ENCODE results near the gene ZCCHC13.
"Not testable (repeated sequence)": the region's sequence is repeated elsewhere in the genome, so short reads cannot be mapped to it uniquely, and the experiment has no call there.

The ZCCHC13 gene

DNA sequence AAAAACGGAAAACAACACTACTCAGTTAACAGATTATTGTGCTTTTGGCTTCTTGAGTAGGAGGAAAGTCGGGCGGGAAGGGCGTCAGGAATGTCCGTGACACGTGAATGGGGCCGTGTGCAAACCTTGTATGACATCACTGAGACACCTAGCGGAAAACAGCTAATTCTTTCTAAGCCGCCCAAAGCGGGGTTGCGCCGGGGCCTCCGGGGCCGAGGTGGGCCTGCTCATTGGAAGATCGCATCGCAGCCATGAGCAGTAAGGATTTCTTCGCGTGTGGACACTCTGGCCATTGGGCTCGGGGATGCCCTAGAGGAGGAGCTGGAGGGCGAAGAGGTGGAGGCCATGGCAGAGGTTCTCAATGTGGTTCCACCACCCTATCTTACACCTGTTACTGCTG is at the start of gene ZCCHC13:
Gene ZCCHC13 (plus strand): TSS at position 165 of the 400 bp plus-strand sequence. CDS start 87 bp downstream, at position 252.
- CTCF ChIA-PET: no interaction called here

DNA sequence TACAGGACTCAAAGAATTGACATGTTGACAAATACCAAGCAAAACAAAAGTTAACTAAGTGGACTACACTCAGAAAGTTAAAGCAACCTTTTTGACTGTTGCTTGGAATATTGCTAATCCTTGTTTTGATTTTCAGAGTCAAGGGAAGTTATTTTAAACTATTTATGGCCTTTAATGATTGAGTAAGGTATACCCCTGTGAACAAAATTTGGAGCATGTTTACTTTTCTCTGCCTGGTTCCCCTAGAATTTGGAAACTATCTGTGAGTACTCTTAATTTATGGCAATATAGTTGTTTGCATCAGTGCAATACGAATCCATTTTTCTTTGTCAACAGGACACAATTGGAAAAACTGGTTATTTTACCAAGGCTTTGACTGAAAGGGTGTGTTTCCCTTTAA is 45.9 kb upstream of the ZCCHC13 start:
- DNase-seq (ENCODE audit: low spot score); H3K27ac ChIP-seq; POLR2A ChIA-PET (ENCODE audit: low non-redundant PET): not testable (repeated sequence)
- CTCF ChIA-PET: interaction anchor here (0.5 kb wide), 1 partner anchor 357 kb away, joined by 3 read pairs; no protein-coding TSS in a partner anchor

More for the DNA sequence above, at the start of gene ZCCHC13:
- DNase-seq (ENCODE audit: low spot score): no peak
- POLR2A ChIA-PET (ENCODE audit: low non-redundant PET): no interaction called here
- H3K27ac ChIP-seq: no peak within 1 kb of the TSS
- TF ChIP-seq, protein P1, sequence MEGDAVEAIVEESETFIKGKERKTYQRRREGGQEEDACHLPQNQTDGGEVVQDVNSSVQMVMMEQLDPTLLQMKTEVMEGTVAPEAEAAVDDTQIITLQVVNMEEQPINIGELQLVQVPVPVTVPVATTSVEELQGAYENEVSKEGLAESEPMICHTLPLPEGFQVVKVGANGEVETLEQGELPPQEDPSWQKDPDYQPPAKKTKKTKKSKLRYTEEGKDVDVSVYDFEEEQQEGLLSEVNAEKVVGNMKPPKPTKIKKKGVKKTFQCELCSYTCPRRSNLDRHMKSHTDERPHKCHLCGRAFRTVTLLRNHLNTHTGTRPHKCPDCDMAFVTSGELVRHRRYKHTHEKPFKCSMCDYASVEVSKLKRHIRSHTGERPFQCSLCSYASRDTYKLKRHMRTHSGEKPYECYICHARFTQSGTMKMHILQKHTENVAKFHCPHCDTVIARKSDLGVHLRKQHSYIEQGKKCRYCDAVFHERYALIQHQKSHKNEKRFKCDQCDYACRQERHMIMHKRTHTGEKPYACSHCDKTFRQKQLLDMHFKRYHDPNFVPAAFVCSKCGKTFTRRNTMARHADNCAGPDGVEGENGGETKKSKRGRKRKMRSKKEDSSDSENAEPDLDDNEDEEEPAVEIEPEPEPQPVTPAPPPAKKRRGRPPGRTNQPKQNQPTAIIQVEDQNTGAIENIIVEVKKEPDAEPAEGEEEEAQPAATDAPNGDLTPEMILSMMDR (conservative IDR thresholded peaks at IDR 0.05; ENCODE audit: low read depth): no peak

DNA sequence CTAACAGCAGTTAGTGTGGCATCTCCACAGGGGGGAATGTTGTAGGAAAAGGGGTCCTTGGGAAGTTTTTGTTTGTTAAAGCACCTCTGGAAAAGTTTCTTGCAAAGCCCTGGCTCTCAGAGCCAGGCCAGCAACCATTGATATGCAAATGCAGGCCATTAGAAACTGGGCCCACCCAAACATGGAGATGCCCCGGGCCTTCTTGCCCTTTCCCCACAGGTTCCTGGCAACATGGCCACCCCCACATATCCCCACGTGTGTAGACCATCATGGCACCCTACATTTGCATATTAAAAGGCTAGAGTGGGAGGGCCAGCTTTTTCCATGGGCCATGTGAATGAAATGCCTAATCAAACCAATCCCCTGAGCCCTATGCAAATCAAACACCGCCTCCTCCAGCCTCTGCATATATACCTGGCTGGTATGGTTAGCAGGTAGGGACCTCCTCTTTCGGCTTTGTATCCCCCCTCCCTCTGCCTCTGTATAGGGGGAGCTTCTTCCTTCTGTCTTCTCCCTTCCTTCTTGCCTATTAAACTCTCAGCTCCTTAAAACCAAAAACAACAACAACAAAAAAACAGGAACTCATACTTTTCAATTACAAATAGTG is 44.0 kb upstream of the ZCCHC13 start:
- no peak overlapping the region for H3K27ac ChIP-seq
- TF ChIP-seq, protein P1 (conservative IDR thresholded peaks at IDR 0.05; ENCODE audit: low read depth): no peak
- ChIA-PET CTCF (no interaction called here), POLR2A (ENCODE audit: low non-redundant PET) (no interaction called here)
- DNase-seq (ENCODE audit: low spot score): no peak

DNA sequence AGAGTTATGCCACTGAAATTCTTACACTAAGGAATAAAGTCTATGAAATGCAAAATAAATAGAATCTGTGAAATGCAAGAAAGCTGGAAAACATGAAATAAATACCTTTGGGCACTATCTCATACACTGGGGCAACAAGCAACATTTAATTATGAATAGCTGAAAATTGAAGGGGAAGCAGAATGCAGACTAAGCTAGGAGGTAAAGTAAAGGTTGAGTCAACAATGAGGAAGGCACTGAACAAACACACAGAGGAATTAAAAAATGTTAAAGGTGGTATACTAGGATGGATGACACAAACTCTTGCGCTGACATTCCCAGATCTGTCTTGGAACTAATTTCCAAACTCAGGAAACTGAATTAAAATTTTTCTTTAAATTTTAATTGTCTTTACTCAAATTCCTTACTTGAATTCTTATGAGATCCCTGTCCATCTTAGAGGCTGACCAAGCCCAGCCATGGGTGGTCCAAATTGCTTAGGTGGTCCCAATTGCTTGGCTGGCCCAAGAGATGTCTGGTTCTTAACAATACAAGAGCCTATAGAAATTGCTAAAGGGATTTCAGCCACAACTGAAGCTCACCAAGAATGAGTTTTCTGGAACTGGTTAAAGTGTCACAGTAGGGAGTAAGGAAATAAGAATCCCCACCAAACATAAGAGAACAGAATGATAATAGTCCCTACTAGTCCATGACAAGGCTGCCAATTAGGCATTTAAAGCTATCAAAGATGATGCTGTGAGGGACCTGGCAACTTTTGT is 41.3 kb upstream of the ZCCHC13 start:
- DNase-seq (ENCODE audit: low spot score): no peak
- ChIA-PET CTCF (interaction anchor here (0.5 kb wide), 1 partner anchor 119 kb away, joined by 7 read pairs; no protein-coding TSS in a partner anchor), POLR2A (ENCODE audit: low non-redundant PET) (no interaction called here)
- H3K27ac ChIP-seq: no peak overlapping the region
- TF ChIP-seq, protein P1 (conservative IDR thresholded peaks at IDR 0.05; ENCODE audit: low read depth): no peak

DNA sequence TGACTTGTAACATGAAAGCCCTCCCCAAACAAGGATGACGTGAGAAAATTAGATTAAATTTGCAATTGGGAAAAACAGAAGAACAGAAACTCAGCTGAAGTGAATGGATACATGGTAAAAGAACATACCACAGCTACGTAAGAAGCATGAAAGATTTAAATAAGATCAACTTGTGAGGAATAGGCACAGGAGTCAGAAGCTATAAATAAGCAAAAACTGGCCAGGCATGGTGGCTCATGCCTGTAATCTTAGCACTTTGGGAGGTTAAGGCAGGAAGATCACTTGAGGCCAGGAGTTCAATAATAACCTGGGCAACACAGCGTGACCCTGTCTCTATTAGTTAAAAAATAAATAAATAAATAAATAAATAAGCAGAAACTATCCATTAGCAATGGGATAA is 33.6 kb upstream of the ZCCHC13 start:
- TF ChIP-seq, protein P1 (conservative IDR thresholded peaks at IDR 0.05; ENCODE audit: low read depth): no peak
- no peak overlapping the region for H3K27ac ChIP-seq
- ChIA-PET CTCF (interaction anchor here (0.7 kb wide), 1 partner anchor 17 kb away, joined by 3 read pairs; no protein-coding TSS in a partner anchor), POLR2A (ENCODE audit: low non-redundant PET) (no interaction called here)
- DNase-seq (ENCODE audit: low spot score): no peak

DNA sequence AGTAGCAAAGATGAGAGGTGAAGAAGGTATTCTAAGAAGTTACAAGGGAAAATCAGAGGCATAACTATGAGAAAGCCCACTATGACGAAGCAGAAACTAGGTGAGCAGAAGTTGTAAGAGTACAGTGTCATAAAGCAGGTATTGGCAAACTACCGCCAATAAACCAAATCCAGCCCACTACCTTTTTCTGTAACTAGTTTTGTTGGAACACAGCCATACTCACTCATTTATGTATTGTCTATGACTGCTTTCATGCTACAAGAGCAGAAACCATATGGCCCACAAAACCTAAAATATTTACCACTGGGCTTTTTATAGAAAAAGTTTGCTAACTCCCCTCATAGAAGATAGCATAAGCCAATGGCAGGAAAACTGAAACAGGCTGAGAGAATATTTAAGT is 31.8 kb upstream of the ZCCHC13 start:
- H3K27ac ChIP-seq: no peak overlapping the region
- DNase-seq (ENCODE audit: low spot score): no peak
- TF ChIP-seq, protein P1 (conservative IDR thresholded peaks at IDR 0.05; ENCODE audit: low read depth): no peak
- ChIA-PET POLR2A (ENCODE audit: low non-redundant PET) (no interaction called here), CTCF (no interaction called here)

DNA sequence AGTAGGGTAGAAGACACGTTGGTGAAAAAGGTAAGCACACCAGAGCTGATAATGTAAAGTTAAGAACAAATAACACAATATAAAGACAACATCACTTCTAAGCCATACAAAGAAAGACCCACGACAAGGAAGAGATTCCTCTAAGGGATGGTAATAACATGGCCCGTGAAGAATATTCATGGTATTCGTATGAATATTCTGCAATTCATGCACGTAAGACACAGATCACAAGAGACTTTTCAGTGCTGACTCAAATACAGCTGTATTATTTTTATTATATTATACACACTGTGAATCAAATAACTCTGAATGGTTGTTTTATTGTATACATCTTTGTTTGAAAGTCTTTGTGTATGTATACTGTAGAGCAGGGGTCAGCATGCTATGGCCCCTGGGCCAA is 29.5 kb upstream of the ZCCHC13 start:
- H3K27ac ChIP-seq: no peak overlapping the region
- no peak for DNase-seq (ENCODE audit: low spot score)
- CTCF ChIA-PET: no interaction called here
- POLR2A ChIA-PET (ENCODE audit: low non-redundant PET): no interaction called here
- TF ChIP-seq, protein P1 (conservative IDR thresholded peaks at IDR 0.05; ENCODE audit: low read depth): no peak
